ENCODE results near the gene RHOG. TPM values are rescaled to one million over a fixed set of nuclear protein-coding genes. Genes with fewer than 3 reads are reported as not detected.

Gene RHOG
- total and polyA plus RNA-seq, 9 donors, result 7.4 to 31.4 (median 25.6) TPM

- Histone ChIP-seq H3K4me3 (ENCODE audit: low read length) (no peak overlapping the region), H3K9me3 (replicated peaks; ENCODE audit: control insufficient read depth, low read depth, low read length) (no peaks in the 10 kb centered on the region), H3K27ac (ENCODE audit: low read length) (peak overlapping the region; percentile 99), H3K27me3 (ENCODE audit: control insufficient read depth, insufficient read depth, low read length) (no peaks in the 10 kb centered on the region), H3K36me3 (ENCODE audit: control insufficient read depth, insufficient read depth, low read length) (no peaks in the 10 kb centered on the region), H3K4me1 (ENCODE audit: control insufficient read depth, insufficient read depth, low read length) (peaks cover 32% of the 10 kb centered on the region)
- WGBS (ENCODE audit: insufficient coverage), result 75% methylated on average over 6 of the region's 11 CpGs
- DNase-seq, result peak; percentile 64
Measured at GRCh38 chr11:3853899-3854659, 13.3 kb upstream of the RHOG start.

- no peaks in the 10 kb centered on the region for H3K36me3 ChIP-seq (ENCODE audit: control insufficient read depth, insufficient read depth, low read length)
- H3K27ac ChIP-seq (ENCODE audit: low read length), result peak overlapping the region; percentile 99
- no peak for DNase-seq
- WGBS (ENCODE audit: insufficient coverage), result no CpG with 5 or more reads among the region's 1 CpG
- H3K27me3 ChIP-seq (ENCODE audit: control insufficient read depth, insufficient read depth, low read length), result no peaks in the 10 kb centered on the region
- no peak overlapping the region for H3K4me3 ChIP-seq (ENCODE audit: low read length)
- no peaks in the 10 kb centered on the region for H3K9me3 ChIP-seq (replicated peaks; ENCODE audit: control insufficient read depth, low read depth, low read length)
- peaks cover 29% of the 10 kb centered on the region for H3K4me1 ChIP-seq (ENCODE audit: control insufficient read depth, insufficient read depth, low read length)
Measured at GRCh38 chr11:3853545-3853842, 12.7 kb upstream of the RHOG start.

GRCh38 chr11:3849297-3849874 is 8.6 kb upstream of the RHOG start:
- H3K4me1 ChIP-seq (ENCODE audit: control insufficient read depth, insufficient read depth, low read length), result peaks cover 8% of the 10 kb centered on the region
- WGBS (ENCODE audit: insufficient coverage), result 76% methylated on average over 5 of the region's 10 CpGs
- H3K27me3 ChIP-seq (ENCODE audit: control insufficient read depth, insufficient read depth, low read length), result no peaks in the 10 kb centered on the region
- no peaks in the 10 kb centered on the region for H3K9me3 ChIP-seq (replicated peaks; ENCODE audit: control insufficient read depth, low read depth, low read length)
- H3K4me3 ChIP-seq (ENCODE audit: low read length), result no peak overlapping the region
- peak; percentile 60 for DNase-seq
- no peak overlapping the region for H3K27ac ChIP-seq (ENCODE audit: low read length)
- H3K36me3 ChIP-seq (ENCODE audit: control insufficient read depth, insufficient read depth, low read length), result no peaks in the 10 kb centered on the region

- Histone ChIP-seq H3K27me3 (ENCODE audit: control insufficient read depth, insufficient read depth, low read length) (no peaks in the 10 kb centered on the region), H3K9me3 (replicated peaks; ENCODE audit: control insufficient read depth, low read depth, low read length) (no peaks in the 10 kb centered on the region), H3K27ac (ENCODE audit: low read length) (no peak overlapping the region), H3K4me3 (ENCODE audit: low read length) (no peak overlapping the region), H3K36me3 (ENCODE audit: control insufficient read depth, insufficient read depth, low read length) (no peaks in the 10 kb centered on the region), H3K4me1 (ENCODE audit: control insufficient read depth, insufficient read depth, low read length) (peaks cover 4% of the 10 kb centered on the region)
- no peak for DNase-seq
- no CpG with 5 or more reads among the region's 3 CpGs for WGBS (ENCODE audit: insufficient coverage)
Measured at GRCh38 chr11:3845670-3846069, 4.9 kb upstream of the RHOG start.

GRCh38 chr11:3845246-3845645 is 4.5 kb upstream of the RHOG start:
- peaks cover 5% of the 10 kb centered on the region for H3K4me1 ChIP-seq (ENCODE audit: control insufficient read depth, insufficient read depth, low read length)
- H3K9me3 ChIP-seq (replicated peaks; ENCODE audit: control insufficient read depth, low read depth, low read length), result no peaks in the 10 kb centered on the region
- H3K27me3 ChIP-seq (ENCODE audit: control insufficient read depth, insufficient read depth, low read length), result no peaks in the 10 kb centered on the region
- H3K36me3 ChIP-seq (ENCODE audit: control insufficient read depth, insufficient read depth, low read length), result no peaks in the 10 kb centered on the region
- H3K27ac ChIP-seq (ENCODE audit: low read length), result no peak overlapping the region
- no peak for DNase-seq
- no peak overlapping the region for H3K4me3 ChIP-seq (ENCODE audit: low read length)
- 100% methylated on average over 1 of the region's 1 CpG for WGBS (ENCODE audit: insufficient coverage)

GRCh38 chr11:3843326-3843725 is 2.6 kb upstream of the RHOG start:
- H3K4me3 ChIP-seq (ENCODE audit: low read length), result no peak overlapping the region
- no peak for DNase-seq
- peaks cover 2% of the 10 kb centered on the region for H3K36me3 ChIP-seq (ENCODE audit: control insufficient read depth, insufficient read depth, low read length)
- no peaks in the 10 kb centered on the region for H3K27me3 ChIP-seq (ENCODE audit: control insufficient read depth, insufficient read depth, low read length)
- H3K4me1 ChIP-seq (ENCODE audit: control insufficient read depth, insufficient read depth, low read length), result peaks cover 18% of the 10 kb centered on the region
- H3K27ac ChIP-seq (ENCODE audit: low read length), result no peak overlapping the region
- no CpG with 5 or more reads among the region's 3 CpGs for WGBS (ENCODE audit: insufficient coverage)
- H3K9me3 ChIP-seq (replicated peaks; ENCODE audit: control insufficient read depth, low read depth, low read length), result no peaks in the 10 kb centered on the region

GRCh38 chr11:3841426-3842350 is 929 bp upstream of the RHOG start:
- H3K4me3 ChIP-seq (ENCODE audit: low read length), result peak overlapping the region; percentile 78
- no peaks in the 10 kb centered on the region for H3K27me3 ChIP-seq (ENCODE audit: control insufficient read depth, insufficient read depth, low read length)
- H3K9me3 ChIP-seq (replicated peaks; ENCODE audit: control insufficient read depth, low read depth, low read length), result no peaks in the 10 kb centered on the region
- peaks cover 10% of the 10 kb centered on the region for H3K36me3 ChIP-seq (ENCODE audit: control insufficient read depth, insufficient read depth, low read length)
- WGBS (ENCODE audit: insufficient coverage), result 15% methylated on average over 31 of the region's 44 CpGs
- DNase-seq, result peak; percentile 92
- H3K4me1 ChIP-seq (ENCODE audit: control insufficient read depth, insufficient read depth, low read length), result peaks cover 29% of the 10 kb centered on the region
- H3K27ac ChIP-seq (ENCODE audit: low read length), result peak overlapping the region; percentile 96

GRCh38 chr11:3840004-3840869 is 522 bp downstream of the RHOG start:
- Histone ChIP-seq H3K36me3 (ENCODE audit: control insufficient read depth, insufficient read depth, low read length) (peaks cover 10% of the 10 kb centered on the region), H3K4me3 (ENCODE audit: low read length) (peak overlapping the region; percentile 78), H3K9me3 (replicated peaks; ENCODE audit: control insufficient read depth, low read depth, low read length) (no peaks in the 10 kb centered on the region), H3K27ac (ENCODE audit: low read length) (peak overlapping the region; percentile 86), H3K27me3 (ENCODE audit: control insufficient read depth, insufficient read depth, low read length) (no peaks in the 10 kb centered on the region), H3K4me1 (ENCODE audit: control insufficient read depth, insufficient read depth, low read length) (peaks cover 32% of the 10 kb centered on the region)
- no peak for DNase-seq
- WGBS (ENCODE audit: insufficient coverage), result under 1% methylated on average over 44 of the region's 46 CpGs

- H3K36me3 ChIP-seq (ENCODE audit: control insufficient read depth, insufficient read depth, low read length), result peaks cover 22% of the 10 kb centered on the region
- no peaks in the 10 kb centered on the region for H3K9me3 ChIP-seq (replicated peaks; ENCODE audit: control insufficient read depth, low read depth, low read length)
- H3K27ac ChIP-seq (ENCODE audit: low read length), result no peak overlapping the region
- H3K4me3 ChIP-seq (ENCODE audit: low read length), result no peak overlapping the region
- no CpG with 5 or more reads among the region's 2 CpGs for WGBS (ENCODE audit: insufficient coverage)
- peaks cover 36% of the 10 kb centered on the region for H3K4me1 ChIP-seq (ENCODE audit: control insufficient read depth, insufficient read depth, low read length)
- no peaks in the 10 kb centered on the region for H3K27me3 ChIP-seq (ENCODE audit: control insufficient read depth, insufficient read depth, low read length)
- DNase-seq, result no peak
Measured at GRCh38 chr11:3838504-3838903, 2.3 kb downstream of the RHOG start.
